Stimulated activated CD4-positive, alpha-beta T cell treated with anti-CD3 and anti-CD28 coated beads, Interleukin-4, amount 100 ng/mL, for 24 hours (primary cell): ENCODE results near the gene GALNT10.

Experiments
- DNase-seq: peaks from one replicate; pipeline ENCODE4 v3.0.0-alpha.2; 2020

GALNT10 gene

DNA sequence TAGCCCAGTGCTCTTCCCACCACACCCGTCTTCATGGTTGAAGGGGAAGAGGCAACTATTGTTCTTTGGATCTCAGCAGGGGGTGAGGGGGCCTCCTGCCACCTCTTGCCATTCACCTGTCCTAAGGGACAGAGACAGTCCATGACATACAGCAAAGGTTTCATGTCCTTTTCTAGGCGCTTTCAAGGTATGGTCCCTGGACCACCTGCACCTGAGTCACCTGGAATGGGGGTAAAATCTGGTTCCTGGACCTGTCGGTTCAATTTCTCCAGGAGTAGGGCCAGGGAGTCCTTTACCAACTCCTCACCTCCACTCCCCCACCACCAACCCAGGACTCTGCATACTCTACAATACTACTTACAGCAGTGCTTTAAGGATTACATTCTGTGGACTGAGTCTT, 221.8 kb downstream of the GALNT10 start:
- no peak for DNase-seq

DNA sequence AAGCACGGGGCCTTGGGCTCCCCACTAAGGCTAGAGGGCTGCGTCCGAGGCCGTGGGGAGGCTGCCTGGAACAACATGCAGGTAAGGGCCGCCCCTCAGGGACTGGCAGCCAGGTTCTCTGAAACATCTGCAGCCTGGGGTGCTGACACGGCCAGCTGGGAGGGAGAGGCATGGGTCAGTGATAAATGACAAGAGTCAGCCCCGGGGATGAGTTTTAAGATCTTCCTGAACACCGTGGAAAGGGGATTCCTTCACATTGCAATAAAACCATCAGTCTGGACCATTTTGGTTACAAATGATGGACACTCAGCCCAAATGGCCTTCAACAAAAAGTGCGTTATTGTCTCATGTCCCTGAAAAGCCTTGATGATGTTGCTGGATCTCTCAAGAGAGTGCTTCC, 222.4 kb downstream of the GALNT10 start:
- DNase-seq, result no peak

- DNase-seq, result no peak
Observed at GRCh38 chr5:154415114-154415513, 224.6 kb downstream of the GALNT10 start.

- no peak for DNase-seq
Observed at GRCh38 chr5:154418344-154418820, 227.8 kb downstream of the GALNT10 start.

- DNase-seq, result no peak
Observed at GRCh38 chr5:154419236-154419635, 228.7 kb downstream of the GALNT10 start.

DNA sequence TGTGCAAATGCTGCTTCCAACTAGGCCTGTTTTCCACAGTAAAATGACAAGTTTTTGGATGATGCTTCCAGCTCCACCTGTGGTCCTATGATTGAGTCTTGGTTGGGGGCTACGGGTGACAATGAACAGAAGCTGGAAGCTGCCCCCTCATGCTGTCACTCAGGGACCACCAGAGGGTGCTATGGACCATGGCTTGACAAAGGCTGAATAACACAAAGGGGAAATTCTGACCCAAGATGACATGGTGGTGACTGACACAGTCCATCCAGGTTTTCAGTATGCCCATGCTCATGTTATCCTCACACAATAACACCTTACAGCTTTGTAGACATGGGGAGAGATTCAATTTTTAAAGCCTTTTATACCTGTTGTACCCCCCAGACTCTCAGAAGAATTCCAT, 231.3 kb downstream of the GALNT10 start:
- DNase-seq, result peak; percentile 10

DNA sequence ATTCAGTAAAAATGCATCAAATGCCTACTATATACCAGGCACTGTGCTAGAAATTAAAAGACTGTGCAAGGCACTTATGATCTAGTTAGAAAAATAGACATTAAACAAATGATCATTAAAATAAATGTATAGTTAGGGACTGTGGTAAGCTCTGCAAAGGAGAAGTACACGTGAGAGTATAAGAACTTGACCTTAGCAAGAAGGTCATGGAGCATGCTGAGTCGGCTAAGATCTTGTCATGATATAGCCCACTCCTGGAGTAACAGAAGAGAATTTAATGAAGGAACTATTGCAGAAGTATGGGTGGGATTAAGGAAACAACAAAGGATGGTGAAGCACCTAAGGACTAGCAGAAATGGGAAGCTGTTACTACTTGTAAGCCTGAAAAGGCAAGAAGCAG, 231.8 kb downstream of the GALNT10 start:
- DNase-seq, result no peak

- no peak for DNase-seq
Observed at GRCh38 chr5:154428208-154428607, 237.7 kb downstream of the GALNT10 start.

DNA sequence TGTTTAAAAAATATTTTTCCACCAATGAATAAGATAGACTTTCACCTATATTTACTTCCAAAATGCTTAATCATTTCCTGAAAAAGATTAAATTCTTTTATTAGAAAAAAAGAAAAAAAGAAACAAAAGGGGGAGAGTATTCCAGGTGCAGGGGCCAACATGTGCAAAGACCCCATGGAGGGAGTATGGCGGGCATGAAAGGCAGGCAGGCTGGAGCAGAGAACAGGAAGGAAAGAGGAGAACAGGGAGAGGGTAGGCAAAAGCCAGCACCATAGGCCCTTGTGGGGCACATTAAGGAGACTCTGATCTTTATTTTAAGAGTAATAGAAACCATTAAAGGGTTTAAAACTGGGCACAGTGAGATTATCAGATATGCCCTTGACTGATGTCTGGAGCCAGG, 238.8 kb downstream of the GALNT10 start:
- no peak for DNase-seq

DNA sequence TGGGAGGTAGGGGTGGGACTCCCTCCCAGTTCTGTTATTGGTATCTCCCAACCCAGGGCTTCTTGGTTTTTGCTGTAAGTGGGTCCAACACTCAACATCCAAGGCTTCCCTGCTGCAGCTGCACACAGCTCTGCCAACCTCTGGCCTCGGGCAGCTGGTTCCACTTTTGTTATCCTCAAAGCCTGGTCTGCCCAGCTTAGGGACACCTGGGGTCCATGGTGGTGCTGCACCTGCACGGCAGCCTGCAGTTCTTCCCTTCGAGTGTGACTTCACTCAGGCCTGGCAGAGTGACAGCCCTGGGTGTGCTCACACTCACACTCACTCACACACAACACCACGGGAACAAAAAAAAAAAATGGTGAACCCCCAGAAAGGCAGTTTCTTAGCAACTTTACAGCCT, 239.9 kb downstream of the GALNT10 start:
- DNase-seq, result no peak

- DNase-seq, result no peak
Observed at GRCh38 chr5:154430961-154431630, 240.6 kb downstream of the GALNT10 start.

- DNase-seq, result no peak
Observed at GRCh38 chr5:154435226-154435625, 244.7 kb downstream of the GALNT10 start.

DNA sequence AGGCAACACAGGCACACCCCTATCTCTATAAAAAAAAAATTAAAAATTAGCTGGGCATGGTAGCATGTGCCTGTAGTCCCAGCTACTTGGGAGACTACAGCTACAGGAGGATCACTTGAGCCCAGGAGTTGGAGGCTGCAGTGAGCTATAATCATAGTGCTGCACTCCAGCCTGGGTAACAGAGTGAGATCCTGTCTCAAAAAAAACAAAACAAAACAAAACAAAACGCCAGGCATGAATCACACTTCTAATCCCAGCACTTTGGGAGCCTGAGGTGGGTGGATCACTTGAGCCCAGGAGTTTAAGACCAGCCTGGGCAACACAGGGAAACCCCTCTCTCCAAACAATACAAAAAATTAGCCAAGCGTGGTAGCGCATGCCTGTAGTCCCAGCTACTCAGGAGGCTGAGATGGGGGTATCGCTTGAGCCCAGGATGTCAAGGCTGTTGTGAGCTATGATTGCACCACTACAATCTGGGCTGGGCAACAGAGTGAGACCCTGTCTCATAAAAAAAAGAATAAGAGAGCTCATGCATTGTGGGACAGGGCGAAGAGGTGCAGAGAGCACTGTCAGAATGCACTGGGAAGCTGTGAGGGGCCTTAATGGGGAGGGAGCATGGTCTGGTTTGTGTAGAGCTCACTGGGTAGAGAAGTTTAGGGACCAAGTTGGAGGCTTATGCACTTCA, 246.9 kb downstream of the GALNT10 start:
- no peak for DNase-seq

- DNase-seq, result no peak
Observed at GRCh38 chr5:154440540-154440939, 250.0 kb downstream of the GALNT10 start.

GRCh38 chr5:154442801-154443200, 252.3 kb downstream of the GALNT10 start:
- no peak for DNase-seq

GRCh38 chr5:154444556-154445421, 254.3 kb downstream of the GALNT10 start:
- peak; percentile 8 for DNase-seq

DNA sequence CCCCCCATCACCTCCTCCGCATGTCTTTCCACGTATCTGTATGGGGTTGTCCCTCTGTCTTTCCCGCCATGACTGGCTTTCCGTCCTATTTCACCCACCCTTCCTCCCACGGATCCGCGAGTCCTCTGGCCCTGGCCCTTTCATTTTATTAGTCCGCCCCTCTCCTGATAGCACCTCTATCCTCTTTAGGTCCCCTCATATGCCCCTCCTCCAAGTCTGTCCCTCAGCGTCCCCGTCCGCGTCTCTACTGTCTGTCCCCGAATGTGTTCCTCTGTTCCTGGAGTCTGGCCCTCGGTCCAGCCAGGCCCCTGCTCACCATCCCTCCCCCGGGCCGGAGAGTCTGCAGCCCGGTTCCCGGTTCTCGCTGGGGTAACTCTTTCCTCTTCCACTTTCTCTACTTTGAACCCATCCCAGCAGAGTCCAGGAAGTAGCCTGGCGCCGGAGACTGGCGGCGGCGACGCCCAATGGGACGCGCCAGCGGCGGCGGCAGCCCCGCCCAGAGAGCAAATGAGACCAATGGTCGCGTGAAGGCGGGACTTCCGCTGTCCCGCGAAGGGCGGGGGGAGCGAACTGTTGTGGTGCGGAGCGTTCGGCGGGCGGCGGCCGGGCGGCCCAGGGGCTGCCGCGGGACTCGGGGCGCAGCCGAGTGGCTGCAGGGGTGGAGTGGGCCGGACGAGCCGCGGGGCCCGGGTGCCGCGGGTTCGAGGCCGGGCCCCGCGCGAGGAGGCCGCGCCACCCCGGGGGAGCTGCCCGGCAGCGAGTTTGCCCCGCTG, 255.1 kb downstream of the GALNT10 start, which contains the start of gene SAP30L:
TSS of gene SAP30L (plus strand) at position 576 of the 773 bp plus-strand sequence. CDS start 608 bp downstream, outside the sequence.
- peak; percentile 94 for DNase-seq

DNA sequence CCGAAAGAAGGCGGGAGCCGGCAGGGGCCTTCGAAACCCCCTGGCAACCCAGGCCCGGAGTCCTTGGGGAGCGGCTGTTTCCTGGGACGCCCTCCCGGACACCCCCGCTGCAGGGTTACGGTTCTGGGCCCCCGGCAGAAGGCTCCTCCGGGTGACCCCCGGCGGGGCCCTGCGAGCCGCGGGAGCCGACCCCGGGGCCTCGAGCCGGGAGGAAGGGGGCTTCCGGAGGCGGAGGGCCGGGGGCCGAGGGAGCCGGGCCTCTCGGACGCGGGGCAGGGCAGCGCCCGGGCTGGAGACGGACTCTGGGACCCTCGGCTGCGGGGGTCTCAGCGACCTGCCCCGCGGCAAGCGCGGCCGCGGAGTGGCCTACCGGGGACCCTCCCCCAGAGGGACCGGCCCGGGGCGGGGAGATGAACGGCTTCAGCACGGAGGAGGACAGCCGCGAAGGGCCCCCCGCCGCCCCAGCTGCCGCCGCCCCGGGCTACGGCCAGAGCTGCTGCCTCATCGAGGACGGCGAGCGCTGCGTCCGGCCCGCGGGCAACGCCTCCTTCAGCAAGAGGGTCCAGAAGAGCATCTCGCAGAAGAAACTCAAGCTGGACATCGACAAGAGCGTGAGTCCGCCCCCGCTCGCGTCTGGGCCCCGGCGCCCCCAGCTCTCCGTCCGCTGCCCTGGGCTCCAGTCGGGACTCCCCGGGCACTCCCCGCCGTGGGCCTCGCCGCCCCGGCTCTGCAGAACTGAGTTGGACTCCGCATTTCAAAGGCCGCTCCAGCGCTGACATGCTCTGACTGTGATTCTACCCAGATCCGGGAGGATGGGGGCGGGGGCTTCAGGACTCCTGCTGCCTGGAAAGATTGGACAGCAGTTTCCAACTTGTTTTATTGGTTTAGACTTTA, 255.9 kb downstream of the GALNT10 start:
- DNase-seq, result peak; percentile 39

DNA sequence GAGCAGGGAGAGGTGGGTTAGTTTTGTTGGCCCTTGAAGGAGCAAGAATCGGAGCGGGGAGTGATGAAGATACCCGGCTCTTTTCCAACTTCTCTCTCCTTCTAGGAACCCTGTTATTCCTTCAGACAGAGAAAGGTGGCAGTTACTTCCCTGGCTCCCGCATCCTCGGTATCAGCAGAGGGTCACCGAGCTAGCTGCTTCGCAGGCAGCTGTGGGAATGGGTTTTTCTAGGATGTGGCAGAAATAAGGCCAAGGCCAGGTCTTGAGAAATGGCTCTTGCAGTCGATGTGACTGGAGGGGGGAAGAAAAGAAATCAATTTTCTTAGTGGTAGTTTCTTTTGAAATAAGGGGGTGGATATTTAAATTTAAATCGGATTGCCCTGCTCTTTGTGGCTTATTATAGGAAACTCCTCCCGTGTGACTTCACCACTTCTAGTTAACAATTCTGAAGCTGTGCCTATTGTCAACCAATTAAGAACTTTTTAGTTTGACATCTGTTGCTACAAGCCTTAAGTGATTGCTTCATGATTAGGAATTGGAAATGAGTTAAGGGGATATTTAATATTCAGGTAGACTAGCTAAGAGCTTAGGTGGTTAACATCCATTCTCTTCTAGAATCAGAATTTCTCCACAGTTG, 256.7 kb downstream of the GALNT10 start:
- no peak for DNase-seq

DNA sequence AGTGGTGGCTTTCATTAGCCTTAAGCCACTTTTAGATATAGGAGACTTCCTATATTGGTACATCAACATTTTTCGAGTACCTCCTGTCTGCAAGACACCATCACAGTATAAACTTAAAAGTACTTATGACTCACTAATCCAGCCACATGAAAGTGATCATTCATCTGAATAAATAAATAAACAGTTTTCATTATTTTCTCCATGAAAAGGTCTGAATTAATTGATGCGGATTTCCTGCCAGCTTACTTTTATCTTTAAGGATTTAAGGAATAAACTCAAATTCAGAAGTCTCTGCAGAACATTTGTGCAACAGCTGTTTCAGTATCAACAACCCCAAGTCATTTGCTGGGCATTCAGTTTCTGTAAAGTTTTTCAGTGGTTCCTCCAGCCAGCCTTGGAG, 259.3 kb downstream of the GALNT10 start:
- DNase-seq, result no peak

DNA sequence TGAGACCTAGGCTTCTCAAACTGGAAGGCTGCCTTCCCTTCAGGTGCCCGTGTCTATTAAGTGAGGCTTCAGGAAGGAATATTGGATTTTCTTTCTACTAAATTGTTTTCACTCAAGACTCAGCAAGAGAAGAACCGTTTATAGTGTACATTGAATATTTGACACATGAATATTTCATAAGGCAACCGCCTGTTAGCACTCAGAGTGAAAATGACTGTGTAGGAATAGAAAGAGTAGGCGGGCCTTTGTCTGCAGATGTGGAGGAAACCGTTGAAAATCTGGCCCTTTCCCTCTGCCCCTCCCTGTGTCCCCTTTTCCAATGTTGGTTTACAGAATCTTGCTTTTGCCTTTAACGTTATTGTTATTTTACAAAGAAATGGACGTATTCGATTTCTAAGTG, 261.4 kb downstream of the GALNT10 start:
- DNase-seq, result no peak
